H1 (cell line): ENCODE results near the gene PRPF31. TPM values are rescaled to one million over a fixed set of nuclear protein-coding genes. Genes with fewer than 3 reads are reported as not detected.

Source experiments
- CTCF ChIA-PET: fragments of 300-600 bp; sonication (Branson Sonifier 250); formaldehyde crosslinking; loops from one replicate; lab custom pipeline; 2021; ENCODE audit not compliant: partially characterized antibody; lab: Charles Lee
- POLR2A ChIA-PET: fragments of 300-600 bp; sonication (Branson Sonifier 250); formaldehyde crosslinking; loops from one replicate; lab custom pipeline; 2021; ENCODE audit warnings: inconsistent platforms; ENCODE audit not compliant: partially characterized antibody; lab: Charles Lee
- DNase-seq, 2 experiments: peaks; one replicate each; pipeline versions ENCODE4 v3.0.0 to v3.0.0-alpha.2; 2010 to 2022; ENCODE audit warnings: low spot score in 2 of 2, low read depth in 1 of 2, mixed read lengths in 1 of 2
- FAIRE-seq: peaks from 2 replicates; lab custom pipeline; 2011; peaks lifted over from hg19 to GRCh38; lab: Jason Lieb, UNC
- H2AFZ ChIP-seq: 2 replicates; pipeline ENCODE4 v1.8.1; 2012; ENCODE audit warnings: low read length, inconsistent platforms
- H2AK5ac ChIP-seq: 2 replicates; pipeline ENCODE4 v1.6.1; 2013; ENCODE audit warnings: low read depth, low read length
- H2BK120ac ChIP-seq: replicated peaks from 2 replicates; pipeline ENCODE3; 2013; ENCODE audit warnings: low read depth, low read length, inconsistent platforms
- H2BK12ac ChIP-seq: 2 replicates; pipeline ENCODE4 v1.6.1; 2013; ENCODE audit warnings: low read depth, low read length
- H2BK15ac ChIP-seq: 2 replicates; pipeline ENCODE4 v1.6.1; 2013; ENCODE audit warnings: low read length
- H2BK20ac ChIP-seq: 2 replicates; pipeline ENCODE4 v1.6.1; 2013; ENCODE audit warnings: low read length
- H2BK5ac ChIP-seq: 2 replicates; pipeline ENCODE4 v1.6.1; 2013; ENCODE audit warnings: low read depth, low read length
- H3K14ac ChIP-seq: 2 replicates; pipeline ENCODE4 v1.6.1; 2013; ENCODE audit warnings: inconsistent platforms; ENCODE audit not compliant: insufficient read length
- H3K18ac ChIP-seq: 2 replicates; pipeline ENCODE4 v1.6.1; 2013; ENCODE audit warnings: low read length; ENCODE audit errors: extremely low read depth
- H3K23ac ChIP-seq: 2 replicates; pipeline ENCODE4 v1.6.1; 2013; ENCODE audit warnings: inconsistent platforms; ENCODE audit not compliant: insufficient read length
- H3K23me2 ChIP-seq: 2 replicates; pipeline ENCODE4 v1.6.1; 2013; ENCODE audit warnings: low read depth, low read length
- H3K27ac ChIP-seq: 2 replicates; pipeline ENCODE4 v1.6.1; 2011; ENCODE audit warnings: low read depth, low read length, inconsistent platforms
- H3K27me3 ChIP-seq, 4 experiments: replicated peaks in 1 of 4; 1 replicate in 1 of 4; 2 replicates in 3 of 4; pipeline versions ENCODE4 v1.6.1 to v1.8.1; 2011 to 2013; ENCODE audit warnings: low read length in 3 of 4, mild to moderate bottlenecking in 3 of 4, inconsistent platforms in 2 of 4, mixed read lengths in 2 of 4, moderate library complexity in 1 of 4; ENCODE audit not compliant: control insufficient read depth in 3 of 4, insufficient read depth in 3 of 4; ENCODE audit errors: extremely low read depth in 1 of 4
- H3K36me3 ChIP-seq, 4 experiments: 2 replicates each; pipeline versions ENCODE4 v1.6.1 to v1.8.1; 2011 to 2013; ENCODE audit warnings: mild to moderate bottlenecking in 4 of 4, low read length in 3 of 4, moderate library complexity in 2 of 4, control low read depth in 1 of 4, inconsistent platforms in 1 of 4; ENCODE audit not compliant: insufficient read depth in 4 of 4, control insufficient read depth in 2 of 4
- H3K4ac ChIP-seq: replicated peaks from 2 replicates; pipeline ENCODE3; 2013; ENCODE audit warnings: low read length, low read depth, mixed read lengths, inconsistent platforms; ENCODE audit not compliant: insufficient read length
- H3K4me1 ChIP-seq, 4 experiments: replicated peaks in 1 of 4; 1 replicate in 1 of 4; 2 replicates in 3 of 4; pipeline versions ENCODE4 v1.6.1 to v1.8.1; 2011 to 2013; ENCODE audit warnings: low read length in 3 of 4, inconsistent platforms in 2 of 4, mixed read lengths in 1 of 4; ENCODE audit not compliant: insufficient read depth in 4 of 4, control insufficient read depth in 3 of 4
- H3K4me2 ChIP-seq, 2 experiments: 2 replicates each; pipeline versions ENCODE4 v1.6.1 to v1.8.1; 2011 to 2013; ENCODE audit warnings: low read depth in 2 of 2, low read length in 2 of 2, control low read depth in 1 of 2, inconsistent platforms in 1 of 2, mild to moderate bottlenecking in 1 of 2; ENCODE audit not compliant: insufficient read depth in 1 of 2
- H3K4me3 ChIP-seq, 4 experiments: fragments of 200-600, 300-600 bp in 1 of 4; sonication (generic), shearing (Covaris generic), sonication (Bioruptor Twin) in 1 of 4; 2 replicates each; pipeline versions ENCODE4 v1.5.1 to v1.8.1; 2011 to 2016; ENCODE audit warnings: low read length in 4 of 4, low read depth in 3 of 4, control low read depth in 2 of 4, inconsistent platforms in 2 of 4, mild to moderate bottlenecking in 2 of 4, mixed read lengths in 1 of 4, moderate library complexity in 1 of 4; ENCODE audit not compliant: insufficient read depth in 2 of 4; ENCODE audit errors: extremely low read depth in 1 of 4
- H3K56ac ChIP-seq: replicated peaks from 2 replicates; pipeline ENCODE3; 2013; ENCODE audit warnings: low read depth, mild to moderate bottlenecking, mixed read lengths, low read length, inconsistent platforms; ENCODE audit not compliant: insufficient read length
- H3K79me1 ChIP-seq: 2 replicates; pipeline ENCODE4 v1.6.1; 2013; ENCODE audit warnings: low read depth, low read length, control low read depth
- H3K79me2 ChIP-seq, 2 experiments: 2 replicates each; pipeline versions ENCODE4 v1.6.1 to v1.8.1; 2012 to 2013; ENCODE audit warnings: low read length in 2 of 2, mild to moderate bottlenecking in 2 of 2, inconsistent platforms in 1 of 2; ENCODE audit not compliant: insufficient read depth in 2 of 2, control insufficient read depth in 1 of 2
- H3K9ac ChIP-seq, 4 experiments: replicated peaks in 1 of 4; 1 replicate in 1 of 4; 2 replicates in 3 of 4; pipeline versions ENCODE4 v1.6.1 to v1.8.1; 2011 to 2013; ENCODE audit warnings: low read depth in 3 of 4, low read length in 3 of 4, control low read depth in 2 of 4, mild to moderate bottlenecking in 2 of 4, moderate library complexity in 2 of 4, inconsistent platforms in 1 of 4; ENCODE audit errors: extremely low read depth in 1 of 4
- H3K9me3 ChIP-seq, 2 experiments: 2 replicates each; pipeline versions ENCODE4 v1.6.1 to v1.8.1; 2012 to 2013; ENCODE audit warnings: mild to moderate bottlenecking in 2 of 2, moderate library complexity in 2 of 2, control low read depth in 1 of 2, inconsistent platforms in 1 of 2, low read depth in 1 of 2, low read length in 1 of 2, mixed read lengths in 1 of 2; ENCODE audit not compliant: insufficient read depth in 2 of 2
- H4K20me1 ChIP-seq, 2 experiments: replicated peaks in 1 of 2; 2 replicates each; pipeline versions ENCODE3 to v1.8.1; 2011 to 2013; ENCODE audit warnings: inconsistent platforms in 2 of 2, low read length in 2 of 2, mild to moderate bottlenecking in 1 of 2; ENCODE audit not compliant: insufficient read depth in 2 of 2, control insufficient read depth in 1 of 2
- H4K5ac ChIP-seq: 2 replicates; pipeline ENCODE4 v1.6.1; 2013; ENCODE audit warnings: low read length, low read depth, mixed read lengths, inconsistent platforms; ENCODE audit not compliant: insufficient read length
- H4K8ac ChIP-seq: 2 replicates; pipeline ENCODE4 v1.8.0; 2013; ENCODE audit warnings: mild to moderate bottlenecking, moderate library complexity, low read length, inconsistent platforms; ENCODE audit not compliant: insufficient read depth; ENCODE audit errors: extremely low read depth
- H4K91ac ChIP-seq: replicated peaks from 2 replicates; pipeline ENCODE3; 2013; ENCODE audit warnings: low read length, mixed read lengths, inconsistent platforms; ENCODE audit not compliant: insufficient read length
- ASH2L ChIP-seq: fragments of 200-600, 300-600 bp; sonication (generic); IDR thresholded peaks from one replicate; pipeline ENCODE4 v1.7.1; 2017; ENCODE audit warnings: low read length
- ATF3 ChIP-seq: IDR thresholded peaks from 2 replicates; pipeline ENCODE4 v1.6.1; 2011; ENCODE audit warnings: low read depth, mild to moderate bottlenecking, low read length; ENCODE audit not compliant: insufficient read depth
- E2F6 ChIP-seq: IDR thresholded peaks from 2 replicates; pipeline ENCODE4 v1.6.1; 2012; ENCODE audit warnings: inconsistent platforms
- NANOG ChIP-seq: IDR thresholded peaks from 2 replicates; pipeline ENCODE4 v1.6.1; 2011; ENCODE audit warnings: low read length, low read depth, mild to moderate bottlenecking, inconsistent platforms; ENCODE audit not compliant: insufficient read depth, poor library complexity, severe bottlenecking
- RBBP5 ChIP-seq: IDR thresholded peaks from 2 replicates; pipeline ENCODE4 v1.7.1; 2012; ENCODE audit warnings: low read depth, mild to moderate bottlenecking, inconsistent platforms, low read length, moderate library complexity, borderline replicate concordance
- SAP30 ChIP-seq: fragments of 300-600 bp; sonication (generic); IDR thresholded peaks from 2 replicates; pipeline ENCODE4 v1.7.1; 2012; ENCODE audit warnings: low read length, moderate library complexity, mild to moderate bottlenecking, inconsistent platforms; ENCODE audit not compliant: insufficient read depth, insufficient replicate concordance
- SP1 ChIP-seq: IDR thresholded peaks from 2 replicates; pipeline ENCODE4 v1.6.1; 2011; ENCODE audit warnings: low read depth, low read length
- SUZ12 ChIP-seq: fragments of 200-600 bp; sonication (generic); IDR thresholded peaks from 2 replicates; pipeline ENCODE4 v1.6.1; 2012; ENCODE audit warnings: mild to moderate bottlenecking, inconsistent platforms, low read length, moderate library complexity, mixed read lengths
- USF2 ChIP-seq: IDR thresholded peaks from 2 replicates; pipeline ENCODE4 v1.6.1; 2011; ENCODE audit warnings: low read length, improper control_type of control experiment
- YY1 ChIP-seq: IDR thresholded peaks from 2 replicates; pipeline ENCODE4 v1.6.1; 2011; ENCODE audit warnings: low read depth, mild to moderate bottlenecking, low read length
- WGBS, 2 experiments: shearing (Covaris generic) in 1 of 2; methylation state at CpG; one replicate each; pipeline versions ENCODE4 v1.1.6 to v1.1.7; 2013 to 2015; ENCODE audit warnings: low lambda C conversion rate in 2 of 2, mixed read lengths in 2 of 2, inconsistent platforms in 1 of 2, low coverage in 1 of 2, missing lambda C conversion rate in 1 of 2; ENCODE audit not compliant: insufficient replicate concordance in 2 of 2, insufficient coverage in 1 of 2, insufficient read length in 1 of 2; ENCODE audit errors: extremely low coverage in 1 of 2, missing lambda C conversion rate in 1 of 2; 5-methylcytosine and 5-hydroxymethylcytosine counted together
- polyA plus RNA-seq, 7 experiments: library from polyadenylated mRNA; depleted of rRNA in 3 of 7; stranded (reverse) in 5 of 7; unstranded in 2 of 7; fragments of >200 nt in 5 of 7; fragments of 200-250 nt in 2 of 7; gene quantifications; 1 replicate in 5 of 7; 2 replicates in 1 of 7; 4 replicates in 1 of 7; pipeline versions ENCODE4 v1.2.1 to v1.2.3, GENCODE V29; 2011 to 2013; ENCODE audit warnings: missing spikeins in 2 of 7, mixed read lengths in 2 of 7
- total RNA-seq: library from RNA; stranded (reverse); fragmentation: NEBNext Ultra II Directional; extraction: Animal tissue kit (Norgen Biotek cat#: 25700); gene quantifications from 2 replicates; pipeline ENCODE4 v1.2.1, GENCODE V29; 2021

PRPF31 gene
- total and polyA plus RNA-seq, 2 of the 8 experiments (the other 6 are each of a cell fraction or from before 2014, with no cell fraction given): 51.1 to 97.4 TPM

- Histone ChIP-seq H3K14ac (no peak overlapping the region), H3K27ac (no peak overlapping the region; the same call in 1 of the 2 replicates), H3K27me3 (peaks cover 0 to 10% (median 4%) of the 10 kb centered on the region in 4 experiments; a peak in 4 of 7 replicates), H3K4me2 (no peak overlapping the region; a peak in 1 of 4 replicates), H4K8ac (no peak overlapping the region), H2AK5ac (0 out of 2 replicates have a peak overlapping the region, but pooled peaks have one; percentile 65), H3K9me3 (no peaks in the 10 kb centered on the region), H3K36me3 (no peaks in the 10 kb centered on the region), H3K56ac (no peak overlapping the region), H4K20me1 (peaks cover 0 to 11% of the 10 kb centered on the region in 2 experiments), H3K4me3 (no peak overlapping the region), H3K23ac (no peak overlapping the region), H2BK20ac (no peak overlapping the region), H3K9ac (no peak overlapping the region), H3K4ac (no peak overlapping the region), H2BK12ac (no peak overlapping the region), H4K91ac (no peak overlapping the region), H3K79me1 (0 out of 2 replicates have a peak, but pooled peaks cover 3% of the 10 kb centered on the region), H2AFZ (no peak overlapping the region), H4K5ac (no peak overlapping the region), H3K23me2 (peaks cover 12% of the 10 kb centered on the region), H3K4me1 (peaks cover 0 to 19% (median 8%) of the 10 kb centered on the region in 4 experiments; a peak in 4 of 7 replicates), H3K79me2 (no peaks in the 10 kb centered on the region), H2BK15ac (no peak overlapping the region), H2BK120ac (no peak overlapping the region), H2BK5ac (no peak overlapping the region), H3K18ac (no peak overlapping the region)
- ChIA-PET CTCF (interaction anchor here (0.9 kb wide), 1 partner anchor 88 kb away, joined by 3 read pairs; no protein-coding TSS in a partner anchor), POLR2A (interaction anchor here (0.6 to 4.0 kb wide), 11 partner anchors 9 to 50 kb away, joined by 3 to 28 read pairs (median 7); partner anchors contain the start of genes CNOT3, PRPF31, RPS9 and TFPT)
- WGBS, 2 experiments: 87% methylated on average over 25 of the region's 25 CpGs; no CpG with 5 or more reads in 1 of the 2 experiments
- FAIRE-seq: no peak
- no peak for DNase-seq
- TF ChIP-seq SP1: no peak
- TF ChIP-seq USF2: no peak
- no peak for TF ChIP-seq SAP30
- TF ChIP-seq ASH2L: no peak
- no peak for TF ChIP-seq NANOG
- no peak for TF ChIP-seq YY1
- no peak for TF ChIP-seq E2F6
- no peak for TF ChIP-seq ATF3
- TF ChIP-seq RBBP5: no peak
- TF ChIP-seq SUZ12: no peak
These were observed 49.7 kb downstream of the PRPF31 start for GRCh38 chr19:54165222-54165621.
